Stimulated activated naive CD4-positive, alpha-beta T cell treated with Interleukin-2 at 50 U/mL for 16 hours (primary cell): Measurements from ENCODE around the gene TTN.
A peak's percentile ranks its signal among the peaks of the same experiment; 100 is the strongest.
"Not testable (repeated sequence)": the region's sequence is repeated elsewhere in the genome, so short reads cannot be mapped to it uniquely, and the experiment has no call there.

Source experiments
- DNase-seq: peaks from one replicate; lab custom pipeline; 2025; lab: John Stamatoyannopoulos, UW

TTN gene

DNA sequence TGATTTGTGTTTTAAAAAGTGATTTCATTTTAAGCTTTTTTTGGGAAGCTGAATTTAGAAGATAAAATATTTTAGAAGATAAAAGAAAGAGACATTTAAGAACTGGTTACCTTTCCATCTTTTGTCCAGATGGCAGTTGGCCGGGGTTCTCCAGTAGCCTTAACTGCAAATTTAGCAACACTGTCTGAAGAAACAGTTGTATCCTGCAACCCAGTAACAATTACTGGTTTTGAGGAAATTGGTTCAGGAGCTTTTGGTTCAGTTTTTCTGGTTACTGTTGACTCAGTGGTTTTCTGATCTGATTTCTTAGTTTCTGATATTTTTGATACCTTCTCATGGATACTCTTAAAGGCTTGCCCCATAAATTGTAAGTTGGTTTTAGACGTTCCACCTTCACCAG lies 277.1 kb downstream of the TTN start:
- DNase-seq: no peak

DNA sequence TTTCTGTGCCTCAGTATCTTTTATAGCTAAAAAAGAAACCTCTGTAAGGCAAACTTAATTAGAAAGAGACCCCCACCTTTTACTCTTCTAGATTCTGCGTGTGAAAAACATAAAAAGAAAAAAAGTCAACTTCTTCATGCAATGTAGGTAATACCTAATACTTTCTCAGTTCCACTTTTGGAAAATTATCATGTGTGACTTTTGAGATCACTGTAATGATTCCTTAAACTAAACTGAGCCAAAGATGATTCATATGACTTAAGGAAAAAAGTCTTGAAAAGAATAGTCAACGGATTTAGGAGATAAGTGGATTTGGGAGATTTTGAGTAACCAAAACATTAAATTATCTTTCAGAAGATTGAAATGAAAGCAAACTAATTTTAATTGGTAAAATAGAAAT lies 278.0 kb downstream of the TTN start:
- DNase-seq: no peak

GRCh38 chr2:178528647-178529046 lies 278.6 kb downstream of the TTN start:
- no peak for DNase-seq

DNA sequence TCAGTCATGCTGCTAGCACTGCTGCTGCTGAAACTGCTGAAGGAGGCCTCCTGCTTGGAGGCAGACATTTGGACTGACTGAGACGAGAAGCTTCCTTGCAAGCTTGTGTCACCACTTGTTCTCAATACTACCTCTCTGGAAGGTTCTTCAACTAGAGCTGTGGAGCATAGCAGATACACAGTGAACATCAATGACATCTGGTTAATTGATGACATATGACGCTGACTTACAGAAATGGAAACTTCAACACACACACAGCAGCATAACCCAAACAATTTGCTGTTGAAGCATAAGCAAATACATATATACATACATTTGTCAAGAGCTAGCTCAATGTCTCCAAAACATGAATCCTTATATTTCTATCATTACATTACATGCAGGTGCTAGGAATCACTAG lies 279.6 kb downstream of the TTN start:
- no peak for DNase-seq

DNA sequence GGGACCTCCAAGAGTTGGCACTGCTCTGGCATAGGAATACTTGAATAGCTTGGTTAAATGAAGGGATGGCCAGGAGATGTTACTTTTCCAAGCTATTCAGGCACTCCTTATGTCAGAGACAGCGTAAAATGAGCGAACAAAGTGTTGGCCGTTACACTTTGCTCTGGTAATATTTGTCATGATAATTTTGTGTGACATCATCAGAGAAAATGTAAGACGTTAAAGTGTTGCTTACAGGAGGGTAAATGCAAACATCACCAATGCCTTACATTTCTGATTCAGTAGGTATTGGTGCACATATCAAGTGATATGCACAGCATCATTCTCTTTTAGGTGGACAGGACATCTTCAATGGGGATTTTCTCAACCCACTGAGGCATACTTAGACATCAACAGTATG lies 281.0 kb downstream of the TTN start:
- no peak for DNase-seq

DNA sequence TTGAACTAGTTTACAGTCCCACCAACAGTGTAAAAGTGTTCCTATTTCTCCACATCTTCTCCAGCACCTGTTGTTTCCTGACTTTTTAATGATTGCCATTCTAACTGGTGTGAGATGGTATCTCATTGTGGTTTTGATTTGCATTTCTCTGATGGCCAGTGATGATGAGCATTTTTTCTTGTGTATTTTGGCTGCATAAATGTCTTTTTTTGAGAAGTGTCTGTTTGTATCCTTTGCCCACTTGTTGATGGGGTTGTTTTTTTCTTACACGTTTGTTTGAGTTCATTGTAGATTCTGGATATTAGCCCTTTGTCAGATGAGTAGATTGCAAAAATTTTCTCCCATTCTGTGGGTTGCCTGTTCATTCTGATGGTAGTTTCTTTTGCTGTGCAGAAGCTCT lies 281.8 kb downstream of the TTN start:
- DNase-seq: not testable (repeated sequence)

DNA sequence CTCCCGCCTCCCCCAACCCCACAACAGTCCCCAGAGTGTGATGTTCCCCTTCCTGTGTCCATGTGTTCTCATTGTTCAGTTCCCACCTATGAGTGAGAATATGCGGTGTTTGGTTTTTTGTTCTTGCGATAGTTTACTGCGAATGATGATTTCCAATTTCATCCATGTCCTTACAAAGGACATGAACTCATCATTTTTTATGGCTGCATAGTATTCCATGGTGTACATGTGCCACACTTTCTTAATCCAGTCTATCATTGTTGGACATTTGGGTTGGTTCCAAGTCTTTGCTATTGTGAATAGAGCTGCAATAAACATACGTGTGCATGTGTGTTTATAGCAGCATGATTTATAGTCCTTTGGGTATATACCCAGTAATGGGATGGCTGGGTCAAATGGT lies 282.2 kb downstream of the TTN start:
- DNase-seq: not testable (repeated sequence)

GRCh38 chr2:178523596-178524134 lies 283.6 kb downstream of the TTN start:
- no peak for DNase-seq

- peak; percentile 75 for DNase-seq
Observed at GRCh38 chr2:178522950-178523595, 284.1 kb downstream of the TTN start.

GRCh38 chr2:178521304-178522150 lies 285.7 kb downstream of the TTN start:
- peak; percentile 40 for DNase-seq

DNA sequence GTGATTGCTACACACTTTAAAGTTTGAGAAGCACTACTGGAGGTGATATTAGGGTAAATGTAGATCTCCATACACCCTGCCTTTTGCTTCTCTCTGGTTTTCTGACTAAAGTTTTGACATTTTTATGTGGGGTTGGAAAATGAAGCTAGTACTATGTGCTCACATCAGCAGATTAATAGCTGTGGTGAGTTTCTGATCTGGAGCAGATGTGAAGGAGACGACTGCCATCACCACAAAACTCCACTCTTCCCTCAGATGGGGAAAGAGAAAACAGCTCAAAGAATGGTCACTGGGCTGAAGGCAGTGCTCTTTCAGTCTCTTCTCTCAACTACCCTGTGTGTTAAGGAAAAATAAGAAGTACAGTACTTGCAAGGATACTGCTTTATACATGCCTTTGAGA lies 289.7 kb downstream of the TTN start:
- no peak for DNase-seq

GRCh38 chr2:178514664-178515063 lies 292.6 kb downstream of the TTN start:
- peak; percentile 12 for DNase-seq

- no peak for DNase-seq
Observed at GRCh38 chr2:178513876-178514275, 293.3 kb downstream of the TTN start.

- DNase-seq: no peak
Observed at GRCh38 chr2:178512484-178512883, 294.7 kb downstream of the TTN start.

DNA sequence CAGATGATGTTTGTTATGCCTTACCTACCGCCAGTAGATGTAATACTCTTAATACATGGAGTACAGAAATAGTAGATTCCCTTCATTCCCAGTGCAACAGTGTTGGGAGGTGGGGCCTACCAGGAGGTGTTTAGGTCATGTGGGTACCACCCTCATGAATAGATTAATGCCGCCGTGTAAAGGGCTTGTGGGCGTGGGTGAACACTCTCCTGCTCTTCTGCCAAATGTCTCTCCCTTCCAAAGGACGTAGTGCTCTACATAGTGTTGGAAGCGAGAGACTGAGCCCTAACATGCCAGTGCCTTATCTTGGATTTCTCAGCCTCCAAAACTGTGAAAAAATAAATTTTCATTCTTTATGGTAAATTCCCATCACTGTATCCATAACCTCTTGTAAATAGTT lies 296.8 kb downstream of the TTN start:
- DNase-seq: no peak

DNA sequence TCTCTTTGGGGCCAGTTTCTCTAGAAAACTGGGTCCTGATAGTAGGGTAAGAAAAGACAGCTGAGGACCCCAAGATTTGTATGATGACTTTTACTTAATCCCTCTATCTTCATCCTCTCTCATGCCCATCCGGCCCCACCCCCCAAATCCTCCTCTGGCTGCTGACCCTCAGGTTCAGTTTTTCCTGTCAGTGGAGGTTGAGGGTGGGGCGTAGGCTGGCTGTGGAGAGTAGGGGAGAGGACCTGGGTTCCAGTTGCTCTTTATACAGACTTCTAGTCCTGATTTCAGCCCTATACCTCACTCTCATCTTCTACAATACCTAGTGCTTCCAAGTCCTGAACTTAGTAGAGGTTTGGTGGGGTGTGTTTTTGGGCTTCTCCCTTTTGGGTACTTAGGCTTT lies 298.6 kb downstream of the TTN start:
- no peak for DNase-seq

DNA sequence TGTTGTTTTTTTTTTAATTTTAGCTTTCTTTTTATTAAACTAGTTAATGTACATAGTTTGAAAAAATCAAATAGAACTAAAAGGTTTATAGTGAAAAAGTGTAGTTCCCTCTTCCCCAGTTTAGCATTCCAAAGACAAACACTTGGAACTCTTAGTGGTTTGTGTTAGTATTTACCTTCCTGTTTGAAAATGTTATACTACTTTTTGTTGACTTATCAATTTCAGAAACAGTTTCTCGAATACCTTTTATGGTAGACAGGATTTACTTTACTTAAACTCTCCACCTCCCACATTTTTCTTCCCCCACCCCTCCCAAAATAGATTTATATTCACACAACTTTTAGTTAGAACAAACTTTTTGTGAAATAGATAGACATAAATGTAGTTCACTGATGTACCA lies 300.3 kb downstream of the TTN start:
- DNase-seq: no peak

DNA sequence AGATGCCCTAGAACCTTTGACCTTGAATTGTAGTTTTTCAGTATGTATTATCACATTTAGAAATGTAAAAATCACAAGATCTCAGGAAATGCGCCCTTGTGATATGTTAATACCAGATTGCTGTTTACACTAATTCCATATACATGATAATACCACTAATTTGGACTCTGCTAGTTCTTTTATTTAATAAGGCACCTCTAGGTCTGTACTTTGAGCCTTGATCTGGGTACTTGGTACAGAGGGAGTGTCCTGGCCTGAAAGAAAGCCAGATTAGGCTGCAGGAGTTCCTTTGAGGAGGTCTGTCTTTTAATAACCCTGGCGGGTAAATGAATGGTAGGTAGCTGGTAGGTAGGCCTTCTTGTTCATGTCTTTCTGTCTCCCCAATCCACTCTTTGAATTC lies 300.7 kb downstream of the TTN start:
- no peak for DNase-seq

- no peak for DNase-seq
Observed at GRCh38 chr2:178506101-178506500, 301.1 kb downstream of the TTN start.

GRCh38 chr2:178502751-178503150 lies 304.5 kb downstream of the TTN start:
- no peak for DNase-seq

DNA sequence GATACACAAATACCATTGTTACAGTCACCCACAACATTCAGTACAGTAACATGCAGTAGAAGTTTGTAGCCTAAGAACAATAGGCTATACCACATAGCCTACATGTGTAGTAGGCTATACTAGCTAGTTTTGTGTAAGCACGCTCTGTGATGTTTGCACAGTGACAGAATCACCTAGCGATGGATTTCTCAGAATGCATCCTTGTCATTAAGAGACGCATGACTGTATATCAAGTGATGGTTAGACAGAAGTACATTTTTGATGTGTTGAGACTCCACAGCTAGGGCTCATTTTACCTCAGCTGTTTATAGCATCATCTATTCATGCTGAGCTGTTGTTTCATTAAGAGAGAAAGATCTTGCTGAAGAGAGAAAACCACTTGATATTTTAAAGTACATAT lies 307.6 kb downstream of the TTN start:
- DNase-seq: no peak

DNA sequence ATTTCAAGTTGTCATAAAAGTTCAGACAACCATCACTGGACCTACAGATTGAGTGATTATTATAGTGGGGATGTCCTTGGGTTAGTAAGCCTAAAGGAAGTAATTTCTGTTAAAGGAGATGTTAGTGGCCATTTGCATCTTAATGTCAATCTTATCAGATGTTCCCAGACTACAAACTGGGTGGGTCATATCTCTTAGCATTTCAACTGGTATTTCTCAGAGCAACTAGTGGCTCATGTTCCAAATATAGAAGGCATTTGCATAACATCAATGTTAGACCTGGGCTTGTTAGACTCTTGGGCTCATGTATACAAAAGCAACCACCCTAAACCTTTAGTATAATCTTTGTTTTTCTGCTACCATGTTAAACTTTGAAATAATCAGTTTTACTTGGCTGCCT lies 309.1 kb downstream of the TTN start:
- no peak for DNase-seq

GRCh38 chr2:178496049-178496448 lies 311.2 kb downstream of the TTN start:
- no peak for DNase-seq
